Measurements from ENCODE around the gene TMEM128. TPM values are rescaled to one million over a fixed set of nuclear protein-coding genes. Genes with fewer than 3 reads are reported as not detected.
"Not testable (repeated sequence)": the region's sequence is repeated elsewhere in the genome, so short reads cannot be mapped to it uniquely, and the experiment has no call there.

The TMEM128 gene
- total RNA-seq, 3 donors from 2014 or later, result 15.2 to 33.8 (median 25.2) TPM

GRCh38 chr4:4256799-4257198, 8.8 kb upstream of the TMEM128 start:
- no peak for DNase-seq (ENCODE audit: low spot score in 2 of 2)
- Histone ChIP-seq H3K4me3 (no peak overlapping the region), H3K9me3 (no peaks in the 10 kb centered on the region), H3K36me3 (no peaks in the 10 kb centered on the region), H3K4me1 (no peaks in the 10 kb centered on the region), H3K27me3 (peaks cover 0 to 3% of the 10 kb centered on the region in 2 donors), H3K27ac (peak overlapping the region in 1 of 2 donors; percentile 21)
- TF ChIP-seq CTCF (IDR thresholded peaks at IDR 0.05), result no peak
- peak in 1 of 3 donors; percentile 37 for TF ChIP-seq POLR2AphosphoS5 (IDR thresholded peaks at IDR 0.05)
- intact Hi-C loops (cut with DNase I; ENCODE audit: low total_unique reads), result no loop called here

- Histone ChIP-seq H3K27ac (no peak overlapping the region), H3K4me3 (no peak overlapping the region), H3K4me1 (no peaks in the 10 kb centered on the region), H3K9me3 (no peaks in the 10 kb centered on the region), H3K27me3 (peaks cover 0 to 3% of the 10 kb centered on the region in 2 donors), H3K36me3 (no peaks in the 10 kb centered on the region)
- no peak for DNase-seq (ENCODE audit: low spot score in 2 of 2)
- TF ChIP-seq POLR2AphosphoS5 (IDR thresholded peaks at IDR 0.05), result no peak
- TF ChIP-seq CTCF (IDR thresholded peaks at IDR 0.05), result no peak
- no peak for TF ChIP-seq POLR2A (IDR thresholded peaks at IDR 0.05)
- intact Hi-C loops (cut with DNase I; ENCODE audit: low total_unique reads), result no loop called here
These were observed 6.6 kb upstream of the TMEM128 start for GRCh38 chr4:4254666-4255065.

- Histone ChIP-seq H3K36me3 (no peaks in the 10 kb centered on the region), H3K27me3 (peaks cover 0 to 3% of the 10 kb centered on the region in 2 donors), H3K4me3 (no peak overlapping the region), H3K9me3 (no peaks in the 10 kb centered on the region), H3K27ac (no peak overlapping the region), H3K4me1 (no peaks in the 10 kb centered on the region)
- DNase-seq (ENCODE audit: low spot score in 2 of 2), result no peak
- TF ChIP-seq CTCF (IDR thresholded peaks at IDR 0.05), result no peak
- TF ChIP-seq POLR2A (IDR thresholded peaks at IDR 0.05), result no peak
- no peak for TF ChIP-seq POLR2AphosphoS5 (IDR thresholded peaks at IDR 0.05)
- intact Hi-C loops (cut with DNase I; ENCODE audit: low total_unique reads), result no loop called here
These were observed 6.2 kb upstream of the TMEM128 start for GRCh38 chr4:4254199-4254598.

- Histone ChIP-seq H3K4me3 (no peak overlapping the region), H3K9me3 (no peaks in the 10 kb centered on the region), H3K4me1 (peaks cover 0 to 10% of the 10 kb centered on the region in 2 donors), H3K27me3 (peaks cover 0 to 2% of the 10 kb centered on the region in 2 donors), H3K36me3 (no peaks in the 10 kb centered on the region), H3K27ac (no peak overlapping the region)
- intact Hi-C loops (cut with DNase I; ENCODE audit: low total_unique reads), result no loop called here
- TF ChIP-seq CTCF (IDR thresholded peaks at IDR 0.05) (no peak), POLR2AphosphoS5 (IDR thresholded peaks at IDR 0.05) (no peak), POLR2A (IDR thresholded peaks at IDR 0.05) (no peak)
- no peak for DNase-seq (ENCODE audit: low spot score in 2 of 2)
These were observed 1.8 kb upstream of the TMEM128 start for GRCh38 chr4:4249866-4250265.

- H3K9me3 ChIP-seq; H3K27ac ChIP-seq; H3K4me1 ChIP-seq; DNase-seq (ENCODE audit: low spot score in 2 of 2); H3K27me3 ChIP-seq; H3K36me3 ChIP-seq; H3K4me3 ChIP-seq; intact Hi-C loops (cut with DNase I; ENCODE audit: low total_unique reads): not testable (repeated sequence)
These were observed 1.3 kb upstream of the TMEM128 start for GRCh38 chr4:4249342-4249741.

- TF ChIP-seq POLR2A (IDR thresholded peaks at IDR 0.05) (no peak), CTCF (IDR thresholded peaks at IDR 0.05) (no peak), POLR2AphosphoS5 (IDR thresholded peaks at IDR 0.05) (no peak)
- peak overlapping the region; percentile 91 to 97 for H3K27ac ChIP-seq
- no peak for DNase-seq (ENCODE audit: low spot score in 2 of 2)
- no peaks in the 10 kb centered on the region for H3K27me3 ChIP-seq
- intact Hi-C loops (cut with DNase I; ENCODE audit: low total_unique reads), result no loop called here
- H3K36me3 ChIP-seq, result no peaks in the 10 kb centered on the region
- peaks cover 0 to 10% of the 10 kb centered on the region in 2 donors for H3K4me1 ChIP-seq
- H3K9me3 ChIP-seq, result no peaks in the 10 kb centered on the region
- peak overlapping the region; percentile 92 to 96 (median 95) for H3K4me3 ChIP-seq
These were observed 821 bp upstream of the TMEM128 start for GRCh38 chr4:4248885-4249203.
